Lower leg skin (tissue), 3 donors: ENCODE results near the gene NSMCE1.

Experiments used
- POLR2A ChIP-seq, 2 donors: fragments of 450-650 bp; IDR thresholded peaks; one replicate each; pipeline ENCODE4 v1.6.1; 2016 to 2017; ENCODE audit warnings: antibody characterized with exemption in 2 of 2, mild to moderate bottlenecking in 1 of 2, moderate library complexity in 1 of 2
- TF ChIP-seq, protein P1 (sequence below), 3 donors: fragments of 450-650 bp; IDR thresholded peaks; one replicate each; pipeline ENCODE4 v1.5.1; 2016; ENCODE audit warnings: antibody characterized with exemption in 3 of 3, mild to moderate bottlenecking in 3 of 3, moderate library complexity in 2 of 3

DNA sequence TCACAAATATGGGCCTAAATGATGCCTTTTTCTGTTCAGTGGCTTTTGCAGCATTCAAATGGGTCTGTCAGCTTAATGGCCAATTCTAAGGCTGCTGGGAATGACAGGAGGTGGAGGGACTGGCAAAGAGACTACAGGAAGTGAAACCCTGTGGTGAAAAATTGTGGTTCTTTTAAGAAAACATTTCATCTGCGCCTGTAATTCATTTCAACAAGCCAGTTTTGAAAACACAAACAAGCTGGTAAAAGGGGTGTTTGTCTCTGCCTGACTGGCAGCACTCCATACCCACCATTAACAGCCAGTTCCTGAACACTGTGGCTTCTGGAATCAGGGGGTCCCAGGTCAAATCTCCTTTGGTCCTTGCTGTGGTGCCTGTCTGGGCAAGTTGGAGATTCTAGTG lies 68.8 kb downstream of the NSMCE1 start:
- TF ChIP-seq, protein P1, sequence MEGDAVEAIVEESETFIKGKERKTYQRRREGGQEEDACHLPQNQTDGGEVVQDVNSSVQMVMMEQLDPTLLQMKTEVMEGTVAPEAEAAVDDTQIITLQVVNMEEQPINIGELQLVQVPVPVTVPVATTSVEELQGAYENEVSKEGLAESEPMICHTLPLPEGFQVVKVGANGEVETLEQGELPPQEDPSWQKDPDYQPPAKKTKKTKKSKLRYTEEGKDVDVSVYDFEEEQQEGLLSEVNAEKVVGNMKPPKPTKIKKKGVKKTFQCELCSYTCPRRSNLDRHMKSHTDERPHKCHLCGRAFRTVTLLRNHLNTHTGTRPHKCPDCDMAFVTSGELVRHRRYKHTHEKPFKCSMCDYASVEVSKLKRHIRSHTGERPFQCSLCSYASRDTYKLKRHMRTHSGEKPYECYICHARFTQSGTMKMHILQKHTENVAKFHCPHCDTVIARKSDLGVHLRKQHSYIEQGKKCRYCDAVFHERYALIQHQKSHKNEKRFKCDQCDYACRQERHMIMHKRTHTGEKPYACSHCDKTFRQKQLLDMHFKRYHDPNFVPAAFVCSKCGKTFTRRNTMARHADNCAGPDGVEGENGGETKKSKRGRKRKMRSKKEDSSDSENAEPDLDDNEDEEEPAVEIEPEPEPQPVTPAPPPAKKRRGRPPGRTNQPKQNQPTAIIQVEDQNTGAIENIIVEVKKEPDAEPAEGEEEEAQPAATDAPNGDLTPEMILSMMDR (IDR thresholded peaks at IDR 0.05) = no peak
- no peak for TF ChIP-seq POLR2A (IDR thresholded peaks at IDR 0.05)
